HG02852 (cell line): Measurements from ENCODE around the gene TOX3.

ENCODE experiments used
- ATAC-seq: cut with Tn5 transposase; IDR thresholded peaks from one replicate; pipeline ENCODE4 v1.9.1; 2021; ENCODE audit warnings: mild to moderate bottlenecking, moderate library complexity; ENCODE audit not compliant: unreplicated experiment

TOX3 gene

GRCh38 chr16:52567193-52567592 is 20.2 kb upstream of the TOX3 start:
- no peak for ATAC-seq

GRCh38 chr16:52563767-52564611 is 17.0 kb upstream of the TOX3 start:
- ATAC-seq: no peak

DNA sequence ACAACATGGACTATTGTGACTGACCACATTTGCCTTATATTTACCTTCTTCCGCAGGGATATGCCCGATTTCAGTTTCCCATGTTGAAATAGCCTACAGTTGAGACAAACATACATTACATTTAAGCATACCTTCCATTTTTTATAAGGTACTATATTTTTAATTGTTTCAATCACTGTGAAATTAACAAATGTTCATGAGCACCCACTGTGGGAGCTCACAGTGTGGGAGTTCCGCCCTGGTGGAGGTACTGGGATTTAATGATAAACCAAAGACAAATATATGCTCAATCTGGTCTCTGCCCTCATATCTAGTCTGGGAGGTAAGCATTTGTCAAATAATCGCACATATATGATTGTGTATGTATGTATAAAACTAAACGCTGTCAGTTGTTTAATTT is 15.8 kb upstream of the TOX3 start:
- ATAC-seq: no peak

DNA sequence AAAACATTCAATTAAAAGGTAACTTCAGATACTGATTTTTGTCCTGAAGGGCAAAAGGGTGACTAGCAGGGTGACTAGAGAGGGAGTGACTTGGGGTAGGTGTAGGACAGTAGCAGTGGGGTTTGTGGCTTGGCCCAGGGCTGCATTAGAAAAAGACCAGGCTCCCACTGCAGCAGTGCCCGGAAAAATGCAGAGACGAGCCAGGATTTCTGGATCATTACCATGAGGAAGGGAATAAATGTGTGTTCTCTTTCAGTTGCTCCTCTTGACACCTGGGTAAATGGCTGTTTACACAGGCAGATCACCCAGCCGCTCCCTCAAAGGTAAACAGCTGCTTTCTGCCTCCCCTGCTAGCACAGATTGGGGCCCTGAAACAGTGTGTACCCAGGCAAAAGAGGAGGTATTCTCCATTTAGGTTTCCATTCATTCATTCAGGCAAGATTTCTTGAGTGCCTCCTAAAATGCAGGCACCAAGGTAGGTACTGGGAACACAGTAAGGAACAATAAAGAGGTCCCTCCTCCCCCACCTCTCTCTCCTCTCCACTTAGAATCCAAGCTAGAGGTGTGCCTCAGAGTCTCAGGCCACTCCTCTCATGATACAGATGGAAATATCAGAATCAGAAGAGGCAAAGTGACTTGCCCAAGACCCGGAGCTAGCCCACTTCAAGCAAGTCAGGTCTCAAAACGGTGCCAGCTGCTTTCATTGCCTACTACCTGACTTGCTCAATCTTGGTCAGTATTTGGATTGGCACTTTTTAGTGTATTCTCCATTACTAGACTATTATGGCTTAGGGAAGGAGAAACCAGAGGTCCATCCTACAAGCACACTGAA is 15.2 kb upstream of the TOX3 start:
- no peak for ATAC-seq

DNA sequence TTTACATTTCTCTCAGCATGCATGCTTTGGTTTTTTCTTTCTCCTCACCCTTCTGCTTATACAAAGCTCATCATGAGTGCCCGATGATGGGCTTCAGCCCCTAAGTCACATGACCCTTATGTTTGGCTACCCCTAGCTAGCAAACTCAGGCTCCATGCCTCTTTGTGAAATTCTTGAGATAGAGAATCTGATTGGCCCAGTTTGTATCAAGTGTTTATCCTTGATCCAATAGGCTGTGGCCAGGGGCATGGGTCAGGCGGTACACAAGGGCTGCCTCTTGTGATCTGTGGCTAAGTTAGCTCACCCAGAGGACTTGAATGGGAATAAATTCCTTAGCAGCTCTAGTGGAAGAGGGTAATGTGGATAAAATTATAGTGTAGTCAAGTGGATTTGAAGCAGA is 11.5 kb upstream of the TOX3 start:
- ATAC-seq: no peak

DNA sequence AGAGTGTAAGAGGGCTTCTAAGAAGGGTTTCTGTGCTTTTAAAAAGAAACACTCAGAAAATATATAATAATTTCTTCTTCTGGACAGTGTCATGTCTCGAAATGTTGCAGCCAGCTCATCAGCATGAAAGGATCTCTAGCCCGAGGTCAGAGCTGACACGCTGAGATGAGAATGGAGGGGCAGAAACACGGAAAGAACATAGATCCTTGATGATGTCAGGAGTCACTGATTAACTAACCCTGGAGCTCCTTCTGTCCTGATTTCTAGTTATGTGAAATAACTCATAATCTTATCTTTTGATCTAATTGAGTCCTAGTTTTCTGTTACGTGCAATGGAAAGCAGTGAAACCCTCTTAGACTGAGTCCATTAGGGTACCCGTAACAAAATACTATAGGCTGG is 10.3 kb upstream of the TOX3 start:
- ATAC-seq: no peak

DNA sequence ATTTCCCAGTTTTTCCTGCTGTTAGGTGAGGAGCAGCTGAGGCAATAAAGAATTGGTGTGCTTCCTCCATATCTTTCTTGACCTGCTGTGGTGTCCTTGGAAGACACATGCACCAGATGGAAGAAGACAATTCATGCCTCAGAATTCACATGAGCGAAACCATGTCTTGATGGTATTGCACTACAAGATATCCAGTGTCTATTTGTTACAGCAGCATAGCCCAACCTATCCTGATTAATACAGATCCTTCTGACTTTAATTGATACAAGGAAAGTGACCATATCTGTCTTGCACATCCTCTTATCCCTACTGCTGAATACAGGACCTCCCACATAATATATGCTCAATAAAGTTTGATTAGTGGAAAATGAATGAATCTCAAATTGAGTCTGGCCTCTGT is 9.1 kb upstream of the TOX3 start:
- no peak for ATAC-seq

GRCh38 chr16:52555572-52555971 is 8.6 kb upstream of the TOX3 start:
- no peak for ATAC-seq

DNA sequence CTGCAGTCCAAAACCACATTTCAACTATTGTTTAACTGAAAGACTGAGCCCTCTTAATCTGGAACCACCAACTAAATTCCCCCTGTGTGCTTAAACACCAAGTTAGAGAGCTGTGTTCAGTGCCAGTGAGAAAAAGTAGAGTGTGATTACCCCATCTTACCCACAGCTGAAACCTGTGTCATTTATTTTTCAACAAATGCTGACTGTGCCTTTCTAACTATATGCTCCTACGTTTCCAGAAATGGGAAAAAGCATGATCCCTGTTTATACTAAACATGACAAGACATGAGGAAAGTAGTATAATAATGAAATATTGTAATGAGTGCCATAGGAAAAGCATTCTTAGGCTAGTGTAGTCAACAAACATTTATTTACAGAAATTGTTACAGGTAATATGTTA is 7.4 kb upstream of the TOX3 start:
- ATAC-seq: no peak

DNA sequence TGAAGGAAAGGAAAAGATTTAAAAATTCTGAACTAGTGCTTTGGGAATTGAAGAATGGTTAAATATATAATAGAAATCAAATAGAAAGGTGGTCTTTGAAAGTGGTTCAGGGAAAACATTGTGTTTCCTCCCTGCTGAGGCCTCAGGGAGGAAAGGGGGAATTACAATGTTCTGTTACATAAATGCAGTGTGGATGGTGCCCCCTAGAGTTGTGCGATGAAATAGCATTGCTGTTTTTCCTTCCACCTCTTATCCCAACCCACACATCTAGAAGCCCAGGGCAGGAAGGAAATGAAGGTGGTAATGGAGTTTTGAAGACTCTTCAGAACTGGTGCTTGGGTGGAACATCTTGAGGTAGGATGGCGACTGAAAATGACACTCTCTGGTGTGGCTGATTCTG is 6.4 kb upstream of the TOX3 start:
- ATAC-seq: no peak

GRCh38 chr16:52552643-52553042 is 5.7 kb upstream of the TOX3 start:
- ATAC-seq: no peak

- no peak for ATAC-seq
Measured at GRCh38 chr16:52549011-52549692, 2.2 kb upstream of the TOX3 start.

GRCh38 chr16:52548261-52549010 is 1.5 kb upstream of the TOX3 start:
- no peak for ATAC-seq

DNA sequence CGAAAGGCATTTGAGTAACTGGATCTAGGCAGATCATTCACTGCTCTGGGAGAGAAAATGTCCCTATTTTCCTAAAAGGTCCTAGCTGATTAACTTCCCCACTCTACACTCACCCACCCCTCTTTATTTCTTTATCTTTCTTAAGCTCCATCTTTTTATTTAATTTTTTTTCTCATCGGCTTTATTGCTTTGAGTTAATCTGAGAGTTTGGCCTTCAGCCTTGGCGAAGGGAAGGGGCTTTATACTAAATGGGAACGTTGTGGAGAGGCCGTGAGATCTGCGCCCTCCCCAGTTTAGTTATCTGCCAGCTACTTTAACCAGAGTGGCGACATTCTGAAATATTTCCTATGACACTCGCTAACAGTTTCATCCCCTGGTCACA is 882 bp upstream of the TOX3 start:
- ATAC-seq: no peak

- ATAC-seq: no peak
Measured at GRCh38 chr16:52546291-52547003, 496 bp downstream of the TOX3 start.

DNA sequence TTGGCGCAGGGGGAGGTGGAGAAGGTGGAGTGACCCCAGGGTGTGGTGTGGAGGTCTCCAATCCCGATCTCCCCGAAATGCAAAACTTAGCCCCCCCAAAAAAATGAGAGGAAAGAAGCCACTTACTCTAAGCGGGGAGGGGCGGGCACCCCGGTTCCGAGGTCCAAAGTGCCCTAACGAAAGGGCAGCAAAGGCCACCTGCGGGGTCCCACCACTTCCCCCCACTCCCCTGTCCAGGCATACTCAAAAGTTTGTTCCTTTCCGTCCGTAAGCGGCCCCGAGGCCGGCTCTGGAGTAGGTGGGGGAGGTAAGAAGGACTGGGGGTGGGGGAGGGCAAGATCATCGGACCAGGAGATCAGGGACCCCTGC is 1.1 kb downstream of the TOX3 start:
- no peak for ATAC-seq

GRCh38 chr16:52545222-52545897 is 1.6 kb downstream of the TOX3 start:
- ATAC-seq: no peak

GRCh38 chr16:52544703-52545102 is 2.2 kb downstream of the TOX3 start:
- no peak for ATAC-seq

GRCh38 chr16:52543654-52544053 is 3.3 kb downstream of the TOX3 start:
- ATAC-seq: no peak

DNA sequence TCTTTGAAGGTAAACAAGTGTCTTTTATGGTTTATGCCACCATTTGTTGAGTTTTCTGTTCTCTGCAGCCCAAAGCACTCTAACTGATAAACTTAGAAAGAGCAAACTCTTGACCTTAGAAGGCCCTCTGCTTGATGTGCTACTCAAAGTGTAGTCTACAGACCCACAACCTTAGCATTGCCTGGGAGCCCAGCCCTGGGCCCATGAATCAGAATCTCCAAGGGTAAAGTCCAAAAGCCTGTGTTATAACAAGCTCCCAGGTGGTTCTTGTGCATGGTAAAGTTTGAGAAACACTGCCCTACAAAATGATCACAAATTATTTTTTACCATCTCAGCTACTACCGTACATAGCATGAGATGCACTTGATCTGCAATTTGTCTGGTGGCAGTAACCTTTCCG is 6.0 kb downstream of the TOX3 start:
- no peak for ATAC-seq
